Natural killer cell treated with Interleukin-12 subunit alpha and Interleukin-12 subunit beta and Interleukin-15 and Interleukin-18, amount 100 ng/mL, for 72 hours (primary cell): ENCODE results near the gene PDE4D. TPM values are rescaled to one million over a fixed set of nuclear protein-coding genes. Genes with fewer than 3 reads are reported as not detected.

Experiments used
- ATAC-seq, 2 donors: fragments of 150-1000 bp; cut with Tn5 transposase in 1 of 2; sonication (Bioruptor Pico), chemical (Tn5 transposase) in 1 of 2; 2 replicates each; pipeline ENCODE4 v1.10.0; 2021
- DNase-seq: peaks from one replicate; pipeline ENCODE4 v3.0.0; 2022; ENCODE audit warnings: low spot score
- H3K27ac Mint-ChIP-seq, 2 donors: 1 replicate in 1 of 2; 2 replicates in 1 of 2; pipeline ENCODE4 v1.8.0; 2022; ENCODE audit warnings: mixed read lengths in 2 of 2, mild to moderate bottlenecking in 1 of 2, moderate library complexity in 1 of 2
- H3K27me3 Mint-ChIP-seq, 2 donors: 1 replicate in 1 of 2; 2 replicates in 1 of 2; pipeline ENCODE4 v1.8.0; 2022; ENCODE audit warnings: mixed read lengths in 2 of 2
- H3K36me3 Mint-ChIP-seq: one replicate; pipeline ENCODE4 v1.8.0; 2022; ENCODE audit warnings: mixed read lengths
- H3K4me1 Mint-ChIP-seq, 2 donors: 1 replicate in 1 of 2; 2 replicates in 1 of 2; pipeline ENCODE4 v1.8.0; 2022; ENCODE audit warnings: low read depth in 2 of 2, mixed read lengths in 2 of 2, mild to moderate bottlenecking in 1 of 2
- H3K4me3 Mint-ChIP-seq: one replicate; pipeline ENCODE4 v1.8.0; 2022; ENCODE audit warnings: mixed read lengths
- H3K9me3 Mint-ChIP-seq: 2 replicates; pipeline ENCODE4 v1.8.0; 2022; ENCODE audit warnings: mixed read lengths
- total RNA-seq, 2 donors: library from RNA; stranded (reverse); gene quantifications; one replicate each; pipeline ENCODE4 v1.2.3, GENCODE V29; 2022

Gene PDE4D
- total RNA-seq, 2 donors from 2014 or later, result 55.0 to 80.5 TPM

DNA sequence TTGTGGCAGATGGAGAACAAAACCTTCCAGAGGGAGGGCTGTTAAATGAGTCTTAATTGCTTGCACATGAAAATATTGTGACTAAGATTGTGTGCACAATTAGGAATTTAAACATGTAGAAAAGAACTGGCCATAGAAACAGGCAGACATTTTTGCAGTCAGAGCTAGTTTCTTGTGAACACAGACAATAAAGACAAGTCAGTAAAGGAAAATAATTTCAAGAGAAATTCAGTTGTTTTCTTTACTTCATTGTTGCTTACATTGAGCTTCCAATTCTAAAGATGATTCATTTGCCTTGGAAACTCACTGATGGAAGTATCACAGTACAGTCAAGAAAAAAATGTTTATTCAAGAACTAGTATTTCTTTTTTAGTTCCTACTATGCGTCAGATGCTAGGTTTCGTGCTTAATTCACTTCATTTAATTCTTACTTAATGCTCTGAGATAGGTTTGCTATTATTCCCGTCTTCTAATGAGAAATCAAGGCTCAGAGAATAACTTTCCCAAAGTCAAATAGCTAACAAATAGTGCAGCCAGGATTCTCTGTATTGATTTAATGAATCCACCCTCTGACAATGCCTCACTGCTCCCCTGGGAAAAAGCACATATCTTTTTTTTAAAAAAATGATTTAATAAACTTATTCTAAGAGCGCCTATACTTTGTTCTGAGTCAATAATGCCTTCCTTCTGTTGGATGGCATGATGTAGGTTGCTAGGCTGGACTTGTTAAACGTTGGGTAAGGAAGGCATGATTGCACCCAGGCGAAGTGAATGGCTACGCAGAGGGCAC is 729.3 kb downstream of the PDE4D start:
- ATAC-seq, result no peak
- Mint-ChIP-seq H3K36me3 (no peaks in the 10 kb centered on the region), H3K4me1 (no peaks in the 10 kb centered on the region), H3K4me3 (no peak overlapping the region), H3K9me3 (no peaks in the 10 kb centered on the region), H3K27ac (no peak overlapping the region), H3K27me3 (no peaks in the 10 kb centered on the region)
- DNase-seq, result no peak

DNA sequence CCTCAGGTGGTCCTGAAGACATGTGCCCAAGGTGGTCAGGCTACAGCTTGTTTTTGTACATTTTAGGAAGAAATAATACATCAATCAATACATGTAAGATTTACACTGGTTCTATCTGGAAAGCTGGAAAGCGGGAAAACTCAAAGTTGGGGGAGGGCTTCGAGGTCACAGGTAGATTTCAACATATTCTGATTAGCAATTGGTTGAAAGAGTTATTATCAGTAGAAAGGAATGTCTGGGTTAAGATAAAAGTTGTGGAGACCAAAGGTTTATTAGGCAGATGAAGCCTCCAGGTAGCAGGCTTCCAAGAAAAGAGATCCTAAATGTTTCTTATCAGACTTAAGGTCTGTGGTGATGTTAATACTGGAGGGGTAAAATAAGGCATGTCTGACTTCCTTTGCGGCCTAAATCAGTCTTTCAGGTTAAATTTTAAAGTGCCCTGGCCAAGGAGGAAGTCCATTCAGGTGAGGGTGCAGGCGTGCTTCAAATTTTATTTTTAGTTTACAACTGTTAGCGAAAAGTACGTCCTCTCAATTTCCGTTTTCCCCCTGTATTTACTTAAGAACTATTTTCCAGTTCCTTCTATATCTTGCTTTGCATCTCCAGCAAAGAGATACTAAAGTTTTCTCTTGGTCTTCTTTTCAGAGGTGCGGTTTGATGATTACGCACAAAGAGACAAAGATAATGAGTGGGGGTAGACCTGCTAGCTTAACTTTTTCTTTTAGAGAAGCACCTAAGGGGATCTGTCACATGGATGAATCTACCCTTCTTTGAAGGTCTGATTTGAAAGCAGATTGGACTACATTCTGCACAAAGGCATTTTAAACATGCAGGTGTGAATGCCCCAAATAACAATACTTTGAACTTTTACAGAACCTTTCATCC is 732.1 kb downstream of the PDE4D start:
- DNase-seq, result no peak
- no peak overlapping the region for H3K27ac Mint-ChIP-seq
- ATAC-seq, result no peak
- H3K9me3 Mint-ChIP-seq, result no peaks in the 10 kb centered on the region
- no peaks in the 10 kb centered on the region for H3K27me3 Mint-ChIP-seq
- no peak overlapping the region for H3K4me3 Mint-ChIP-seq
- H3K36me3 Mint-ChIP-seq, result no peaks in the 10 kb centered on the region
- no peaks in the 10 kb centered on the region for H3K4me1 Mint-ChIP-seq

DNA sequence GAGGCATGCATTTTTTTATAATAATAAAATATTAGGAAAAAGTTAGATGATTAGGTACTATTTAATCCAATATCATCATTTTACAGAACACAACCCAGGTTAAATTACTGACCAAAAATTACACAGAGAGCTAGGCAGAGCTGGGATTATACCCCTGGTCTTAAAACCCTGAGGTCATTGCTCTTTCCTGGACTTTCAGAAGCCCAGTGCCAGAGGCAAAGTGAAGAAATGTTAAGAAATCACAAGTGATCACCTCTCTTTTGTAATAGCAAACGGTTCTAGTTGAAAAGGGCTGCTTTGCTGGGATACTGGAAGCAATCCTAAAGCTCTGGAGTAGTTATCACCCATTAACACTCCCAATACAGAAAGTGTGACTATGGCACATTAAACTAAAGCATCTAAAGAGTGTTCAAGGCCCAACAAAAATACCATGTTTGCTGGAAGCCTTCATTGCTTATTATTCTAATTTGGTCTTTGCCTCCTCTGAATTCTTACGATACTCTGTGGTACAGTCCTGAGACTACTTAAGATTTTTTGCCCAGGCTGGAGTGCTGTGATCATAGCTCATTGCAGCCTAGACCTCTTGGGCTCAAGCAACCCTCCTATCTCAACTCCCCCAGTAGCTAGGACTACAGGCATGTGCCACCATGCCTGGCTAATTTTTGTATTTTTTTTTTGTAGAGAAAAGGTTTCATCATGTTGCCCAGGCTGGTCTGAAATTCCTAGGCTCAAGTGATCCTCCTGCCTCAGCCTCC is 734.7 kb downstream of the PDE4D start:
- H3K27me3 Mint-ChIP-seq, result no peaks in the 10 kb centered on the region
- H3K9me3 Mint-ChIP-seq, result no peaks in the 10 kb centered on the region
- peak overlapping the region in 1 of 2 donors; percentile 43 for H3K27ac Mint-ChIP-seq
- DNase-seq (no peak), ATAC-seq (no peak)
- H3K4me3 Mint-ChIP-seq, result no peak overlapping the region
- H3K4me1 Mint-ChIP-seq, result no peaks in the 10 kb centered on the region
- no peaks in the 10 kb centered on the region for H3K36me3 Mint-ChIP-seq

DNA sequence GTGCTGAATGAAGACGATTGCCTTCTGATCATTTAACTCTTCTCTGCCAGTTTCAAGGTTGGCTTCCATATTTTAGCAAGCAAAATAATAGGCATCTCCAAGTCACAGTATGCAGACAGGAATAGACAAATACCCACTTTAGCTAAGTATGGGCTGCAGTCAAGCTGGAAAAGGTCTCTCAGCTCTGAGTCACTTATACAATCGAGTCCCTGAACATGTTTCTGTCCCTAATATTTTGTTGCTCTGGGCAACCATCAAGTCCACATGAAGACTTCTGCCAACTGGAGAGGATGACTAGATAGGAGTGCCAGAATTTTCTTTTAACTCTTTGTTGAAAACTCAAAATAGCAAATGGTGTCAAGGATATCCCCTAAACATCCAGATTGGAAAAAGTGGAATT is 735.4 kb downstream of the PDE4D start:
- Mint-ChIP-seq H3K27me3 (no peaks in the 10 kb centered on the region), H3K27ac (no peak overlapping the region), H3K4me1 (no peaks in the 10 kb centered on the region), H3K36me3 (no peaks in the 10 kb centered on the region), H3K9me3 (no peaks in the 10 kb centered on the region), H3K4me3 (no peak overlapping the region)
- ATAC-seq (no peak), DNase-seq (no peak)

DNA sequence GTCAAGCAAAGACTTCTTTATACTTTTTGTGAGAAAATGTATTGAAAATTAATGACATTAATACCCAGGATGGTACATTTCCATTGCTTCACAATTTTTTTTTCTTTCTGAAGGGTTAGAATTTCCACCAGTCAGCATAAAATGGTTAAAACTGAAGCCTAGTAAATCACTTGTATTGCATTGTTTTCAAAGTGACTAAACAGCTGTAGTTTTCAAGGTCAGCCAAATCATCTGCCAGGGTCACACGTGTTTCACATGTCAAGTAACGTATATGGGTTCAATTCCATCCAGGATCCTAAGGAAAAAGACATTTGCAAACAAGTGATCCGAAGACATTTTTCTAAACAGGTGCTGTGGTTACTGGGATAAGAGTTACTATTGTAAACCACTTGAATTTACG is 736.5 kb downstream of the PDE4D start:
- no peaks in the 10 kb centered on the region for H3K27me3 Mint-ChIP-seq
- no peak for ATAC-seq
- no peaks in the 10 kb centered on the region for H3K9me3 Mint-ChIP-seq
- H3K36me3 Mint-ChIP-seq, result no peaks in the 10 kb centered on the region
- no peak overlapping the region for H3K27ac Mint-ChIP-seq
- DNase-seq, result no peak
- peaks cover under 1 to 7% of the 10 kb centered on the region in 2 donors for H3K4me1 Mint-ChIP-seq
- no peak overlapping the region for H3K4me3 Mint-ChIP-seq

DNA sequence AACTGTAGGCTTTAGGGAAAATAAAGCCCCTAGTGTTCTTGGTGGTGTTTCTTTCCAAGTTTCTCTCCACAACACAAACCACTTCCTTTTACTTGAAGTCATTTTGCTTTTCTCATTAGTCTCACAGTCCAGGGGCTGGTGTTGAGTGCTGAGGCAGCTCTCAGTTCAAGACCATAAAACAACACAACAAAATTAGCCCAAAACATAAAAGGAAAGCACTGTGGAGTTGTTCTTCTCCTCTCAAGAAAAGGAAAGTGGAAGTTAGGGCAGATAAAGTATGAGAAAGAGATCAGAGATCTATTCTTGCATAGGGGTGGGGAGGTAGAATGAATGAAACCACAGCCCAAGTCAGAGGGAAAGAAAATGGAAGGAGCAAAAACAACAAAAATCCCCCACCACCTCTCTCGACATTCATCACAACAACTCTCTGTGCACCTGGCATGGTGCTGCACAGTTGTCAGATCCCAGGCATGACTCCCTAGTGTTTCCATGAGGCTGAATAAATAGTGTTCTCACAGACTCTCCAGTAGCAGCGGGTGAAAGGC is 740.8 kb downstream of the PDE4D start:
- Mint-ChIP-seq H3K27me3 (no peaks in the 10 kb centered on the region), H3K27ac (no peak overlapping the region), H3K9me3 (no peaks in the 10 kb centered on the region), H3K36me3 (no peaks in the 10 kb centered on the region), H3K4me3 (no peak overlapping the region), H3K4me1 (peaks cover 15 to 18% of the 10 kb centered on the region in 2 donors)
- DNase-seq (no peak), ATAC-seq (peak; percentile 71 to 76)

DNA sequence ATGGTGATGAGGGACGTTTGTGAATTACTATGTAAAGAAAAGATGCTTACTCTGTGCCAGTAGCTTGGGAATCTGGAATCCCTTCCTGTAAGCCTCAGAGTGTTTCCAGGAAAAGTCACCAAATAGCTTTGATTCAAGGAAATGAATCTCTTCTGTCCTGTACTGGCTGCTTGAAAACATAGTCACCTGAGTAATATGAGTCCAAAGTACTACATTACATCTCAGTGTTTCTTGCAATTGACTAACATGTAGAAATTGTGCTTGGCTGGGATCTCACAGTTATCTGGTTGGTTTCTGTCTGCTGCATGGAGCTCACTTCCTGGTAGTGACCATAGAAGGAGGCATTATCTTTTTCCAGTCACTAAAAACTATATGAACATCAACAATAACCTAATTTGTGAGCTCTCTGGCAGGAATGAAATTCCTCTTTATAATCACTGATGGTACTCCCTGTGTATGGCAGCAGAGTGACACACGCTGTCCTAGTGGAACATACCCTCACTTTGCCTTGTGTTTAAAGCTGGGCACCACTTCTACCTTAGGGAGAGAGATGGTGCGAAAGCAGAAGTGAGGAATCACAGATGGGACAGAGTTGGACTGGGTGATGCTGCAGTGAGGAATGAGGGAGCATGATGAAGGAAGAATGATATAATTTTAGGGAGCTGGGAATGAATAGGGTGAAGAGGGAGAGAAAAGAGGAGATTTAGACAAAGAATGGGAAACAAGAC is 742.2 kb downstream of the PDE4D start:
- DNase-seq (no peak), ATAC-seq (peak in 1 of 2 donors; percentile 28)
- no peaks in the 10 kb centered on the region for H3K27me3 Mint-ChIP-seq
- no peaks in the 10 kb centered on the region for H3K36me3 Mint-ChIP-seq
- H3K4me1 Mint-ChIP-seq, result peaks cover 15 to 18% of the 10 kb centered on the region in 2 donors
- peak overlapping the region; percentile 50 for H3K4me3 Mint-ChIP-seq
- no peaks in the 10 kb centered on the region for H3K9me3 Mint-ChIP-seq
- H3K27ac Mint-ChIP-seq, result peak overlapping the region; percentile 26 to 32

DNA sequence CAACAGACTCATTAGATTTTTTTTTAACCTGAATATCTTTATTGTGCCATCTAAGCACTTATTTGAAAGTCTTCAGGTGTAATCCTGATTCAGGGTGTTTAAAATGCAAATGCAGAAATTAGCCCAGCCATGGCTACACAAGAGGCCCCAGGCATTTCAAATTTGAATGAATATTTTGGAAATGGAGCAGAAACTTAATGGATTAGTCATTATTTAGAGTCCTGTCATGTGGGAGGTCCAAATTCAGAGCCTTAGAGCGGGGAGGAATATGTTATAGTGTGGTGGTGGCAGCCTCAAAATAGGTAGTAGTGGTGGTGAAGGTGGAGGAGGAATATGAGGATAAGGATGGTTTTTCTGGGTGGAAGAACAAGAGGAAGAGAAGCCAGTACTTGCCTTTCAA is 743.7 kb downstream of the PDE4D start:
- H3K9me3 Mint-ChIP-seq, result no peaks in the 10 kb centered on the region
- H3K27ac Mint-ChIP-seq, result peak overlapping the region in 1 of 2 donors; percentile 19
- DNase-seq (no peak), ATAC-seq (no peak)
- H3K27me3 Mint-ChIP-seq, result no peaks in the 10 kb centered on the region
- H3K4me1 Mint-ChIP-seq, result peaks cover 15 to 18% of the 10 kb centered on the region in 2 donors
- no peak overlapping the region for H3K4me3 Mint-ChIP-seq
- H3K36me3 Mint-ChIP-seq, result no peaks in the 10 kb centered on the region

DNA sequence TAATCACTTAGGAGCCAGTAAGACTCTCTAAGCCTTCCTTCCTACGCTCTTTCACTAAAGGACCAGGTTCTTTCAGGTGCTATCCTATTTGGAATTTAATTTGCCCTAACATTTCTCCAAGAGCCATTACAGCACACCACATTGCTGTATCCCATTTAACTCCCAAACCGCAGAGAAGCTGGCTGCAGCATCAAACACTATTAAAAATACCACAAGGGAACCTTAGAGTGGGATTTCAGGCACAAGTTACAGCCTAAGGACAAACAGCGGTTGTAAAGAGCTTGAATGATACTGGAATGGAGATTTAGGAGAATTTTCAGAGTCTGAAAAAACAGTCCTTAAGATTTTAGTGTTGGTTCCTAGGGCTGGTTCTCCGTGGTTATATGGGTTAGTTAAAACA is 744.3 kb downstream of the PDE4D start:
- H3K27ac Mint-ChIP-seq, result no peak overlapping the region
- no peaks in the 10 kb centered on the region for H3K27me3 Mint-ChIP-seq
- H3K9me3 Mint-ChIP-seq, result no peaks in the 10 kb centered on the region
- peaks cover 15 to 18% of the 10 kb centered on the region in 2 donors for H3K4me1 Mint-ChIP-seq
- DNase-seq, result no peak
- no peak for ATAC-seq
- no peak overlapping the region for H3K4me3 Mint-ChIP-seq
- H3K36me3 Mint-ChIP-seq, result no peaks in the 10 kb centered on the region

DNA sequence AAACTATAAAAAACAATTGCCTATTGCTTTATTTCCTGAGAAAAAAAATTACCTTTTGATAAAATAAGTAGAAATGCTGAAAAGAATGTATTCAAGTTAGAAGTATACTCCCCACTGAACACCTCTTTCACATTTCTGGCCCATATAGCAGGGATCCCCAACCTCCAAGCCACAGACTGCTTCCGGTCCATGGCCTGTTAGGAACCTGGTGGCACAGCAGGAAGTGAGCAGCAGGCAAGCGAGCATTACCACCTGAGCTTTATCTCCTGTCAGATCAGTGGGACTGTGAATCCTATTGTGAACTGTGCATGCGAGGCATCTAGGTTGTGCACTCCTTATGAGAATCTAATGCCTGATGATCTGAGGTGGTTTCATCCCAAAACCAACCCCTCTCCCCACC is 746.8 kb downstream of the PDE4D start:
- no peaks in the 10 kb centered on the region for H3K9me3 Mint-ChIP-seq
- H3K27ac Mint-ChIP-seq, result no peak overlapping the region
- no peaks in the 10 kb centered on the region for H3K36me3 Mint-ChIP-seq
- ATAC-seq (no peak), DNase-seq (no peak)
- no peaks in the 10 kb centered on the region for H3K27me3 Mint-ChIP-seq
- H3K4me1 Mint-ChIP-seq, result peaks cover 8 to 11% of the 10 kb centered on the region in 2 donors
- no peak overlapping the region for H3K4me3 Mint-ChIP-seq

DNA sequence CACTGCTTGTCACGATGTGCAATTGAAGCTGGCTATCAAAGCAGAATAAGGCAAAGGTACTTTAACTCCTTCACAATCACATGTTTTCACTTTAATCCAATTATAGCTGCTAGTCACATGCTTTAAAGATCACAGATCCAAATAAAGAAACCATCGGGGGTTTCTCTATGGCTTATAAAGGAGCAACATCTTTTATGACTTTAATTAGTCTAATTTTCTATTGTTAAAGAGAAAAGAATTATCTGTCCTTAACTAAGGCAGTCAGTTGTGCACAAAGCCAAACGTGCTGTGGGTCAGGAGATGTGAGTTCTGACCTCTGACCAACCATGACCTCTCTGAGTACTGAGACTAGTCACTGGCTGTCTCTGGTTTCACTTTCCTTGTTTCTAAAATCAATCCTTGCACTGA is 749.6 kb downstream of the PDE4D start:
- no peaks in the 10 kb centered on the region for H3K4me1 Mint-ChIP-seq
- peak; percentile 54 to 67 for ATAC-seq

DNA sequence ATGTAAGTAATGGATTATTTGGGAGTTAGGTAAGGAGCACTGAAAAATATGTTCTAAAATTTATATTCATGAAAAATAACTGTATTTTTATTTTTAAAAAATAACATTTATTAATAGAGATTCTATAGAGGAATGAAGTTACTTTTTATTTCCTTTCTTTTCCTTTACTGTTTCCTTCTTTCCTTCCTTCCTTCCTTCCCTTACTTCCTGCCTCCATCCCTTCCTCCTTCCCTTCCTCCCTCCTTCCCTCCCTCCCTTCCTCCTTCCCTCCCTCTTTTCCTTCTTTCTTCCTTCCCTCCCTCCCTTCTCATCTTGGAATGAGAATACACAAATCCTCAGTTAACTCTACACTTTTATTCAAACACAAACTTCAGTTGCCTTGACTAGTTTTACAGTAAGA is 750.6 kb downstream of the PDE4D start:
- Mint-ChIP-seq H3K4me3 (no peak overlapping the region), H3K9me3 (no peaks in the 10 kb centered on the region), H3K36me3 (no peaks in the 10 kb centered on the region), H3K27me3 (no peaks in the 10 kb centered on the region), H3K4me1 (no peaks in the 10 kb centered on the region), H3K27ac (no peak overlapping the region)
- DNase-seq (no peak), ATAC-seq (no peak)

More for the DNA sequence above, 749.6 kb downstream of the PDE4D start:
- no peak for DNase-seq
- no peaks in the 10 kb centered on the region for H3K27me3 Mint-ChIP-seq
- no peak overlapping the region for H3K27ac Mint-ChIP-seq
- no peak overlapping the region for H3K4me3 Mint-ChIP-seq
- no peaks in the 10 kb centered on the region for H3K36me3 Mint-ChIP-seq
- no peaks in the 10 kb centered on the region for H3K9me3 Mint-ChIP-seq

DNA sequence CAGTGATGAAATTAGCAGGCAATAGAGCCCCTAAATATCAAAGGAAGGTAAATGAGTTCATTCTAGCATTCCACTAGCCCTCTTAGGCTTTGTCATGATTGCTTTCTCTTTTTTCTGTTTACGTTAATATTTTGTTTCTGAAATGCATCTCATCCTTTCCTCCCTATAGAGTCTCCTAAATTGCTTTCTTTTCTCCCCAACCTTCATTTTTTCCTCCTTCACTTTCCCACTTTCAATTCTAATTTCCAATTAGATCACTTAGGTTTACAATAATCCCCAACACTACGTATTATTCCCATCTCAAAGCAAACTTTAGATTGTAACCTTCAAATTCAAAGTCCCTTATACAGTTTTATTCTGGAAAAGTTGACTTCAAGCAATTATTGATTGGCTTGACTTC is 751.4 kb downstream of the PDE4D start:
- no peak overlapping the region for H3K4me3 Mint-ChIP-seq
- no peak for ATAC-seq

More for the DNA sequence above, 751.4 kb downstream of the PDE4D start:
- H3K9me3 Mint-ChIP-seq, result no peaks in the 10 kb centered on the region
- peaks cover 0 to 3% of the 10 kb centered on the region in 2 donors for H3K27me3 Mint-ChIP-seq
- peak overlapping the region in 1 of 2 donors; percentile 36 for H3K27ac Mint-ChIP-seq
- no peak for DNase-seq
- H3K4me1 Mint-ChIP-seq, result no peaks in the 10 kb centered on the region
- no peaks in the 10 kb centered on the region for H3K36me3 Mint-ChIP-seq
